HG02885 (cell line): Measurements from ENCODE around the gene DNLZ.
"Not testable (repeated sequence)": the region's sequence is repeated elsewhere in the genome, so short reads cannot be mapped to it uniquely, and the experiment has no call there.

Experiments used
- ATAC-seq: cut with Tn5 transposase; IDR thresholded peaks from one replicate; pipeline ENCODE4 v1.9.1; 2021; ENCODE audit warnings: mild to moderate bottlenecking; ENCODE audit not compliant: unreplicated experiment, poor library complexity

Gene DNLZ

DNA sequence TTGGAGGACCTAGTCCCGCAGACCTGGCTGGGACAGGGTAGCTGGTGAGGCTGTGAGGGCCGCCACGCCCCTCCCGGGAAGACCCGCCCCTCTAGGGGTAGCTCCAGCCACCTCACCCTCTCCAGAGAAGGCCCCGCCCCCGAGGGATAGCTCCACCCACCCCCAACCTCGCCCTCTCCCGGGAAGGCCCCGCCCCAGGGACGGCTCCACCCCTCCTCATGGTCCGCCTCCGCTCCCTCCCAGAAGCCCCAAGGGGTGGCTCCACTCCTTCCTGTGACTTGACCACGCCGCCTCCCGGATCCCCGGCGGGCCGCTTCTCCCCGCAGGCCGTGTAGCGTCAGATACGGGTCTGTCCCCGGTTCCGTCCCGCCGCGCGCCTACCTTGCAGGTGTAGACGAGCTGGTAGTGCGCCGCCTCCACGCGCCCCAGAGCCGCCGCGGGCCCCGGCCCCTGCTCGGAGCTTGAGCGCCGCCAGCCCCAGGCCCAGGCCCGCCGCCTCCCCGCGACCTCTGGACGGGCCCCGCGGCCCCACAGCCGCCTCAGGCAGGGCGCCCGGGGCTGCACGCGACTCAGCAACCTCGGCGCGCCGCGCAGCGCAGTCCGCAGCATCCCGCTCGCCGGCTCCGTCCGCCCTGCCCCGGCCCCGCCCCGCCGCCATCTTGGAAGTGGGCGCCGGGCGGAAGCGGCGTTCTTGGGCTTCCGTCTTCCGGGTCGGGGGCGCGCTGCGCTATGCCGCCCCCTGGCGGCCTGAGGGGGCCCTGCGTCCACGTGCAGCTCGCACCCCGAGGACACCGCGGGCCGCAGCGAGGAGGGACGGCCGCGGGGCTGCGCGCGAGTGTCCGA is at the start of gene DNLZ:
Gene DNLZ (minus strand): TSS at position 639 of the 843 bp plus-strand sequence. CDS start 30 bp downstream, at position 609.
- ATAC-seq, result peak; percentile 82

- ATAC-seq, result no peak
Measured at GRCh38 chr9:136412962-136413361, 49.4 kb upstream of the DNLZ start.

DNA sequence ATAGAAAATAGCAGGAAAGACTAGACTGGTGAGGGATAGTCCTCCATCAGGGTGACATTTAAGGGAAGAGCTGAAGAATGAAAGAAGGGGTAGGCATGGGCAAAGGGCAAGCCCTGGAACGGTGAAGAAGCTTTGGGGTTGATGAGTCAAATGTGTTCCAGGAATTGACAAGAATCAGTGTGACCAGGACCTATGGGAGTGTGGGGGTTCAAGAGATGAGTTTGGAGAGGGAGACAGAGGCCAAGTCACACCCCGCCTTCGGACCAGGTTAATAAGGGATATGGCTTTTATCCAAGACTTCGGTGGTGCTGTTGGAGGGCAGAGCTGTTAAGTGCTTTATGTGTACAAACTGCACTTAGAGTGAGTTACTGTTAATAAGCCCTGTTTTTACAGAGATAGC is 47.8 kb upstream of the DNLZ start:
- ATAC-seq, result no peak

GRCh38 chr9:136410500-136411287 is 47.1 kb upstream of the DNLZ start, which contains the start of the genes ENTR1 and PMPCA:
Gene ENTR1, minus strand, starts transcription at chr9:136410614. Its CDS starts 217 bp downstream, at chr9:136410397.
Gene PMPCA, plus strand, starts transcription at chr9:136410658. Its CDS starts 11 bp downstream, at chr9:136410669.
- ATAC-seq, result peak; percentile 90

DNA sequence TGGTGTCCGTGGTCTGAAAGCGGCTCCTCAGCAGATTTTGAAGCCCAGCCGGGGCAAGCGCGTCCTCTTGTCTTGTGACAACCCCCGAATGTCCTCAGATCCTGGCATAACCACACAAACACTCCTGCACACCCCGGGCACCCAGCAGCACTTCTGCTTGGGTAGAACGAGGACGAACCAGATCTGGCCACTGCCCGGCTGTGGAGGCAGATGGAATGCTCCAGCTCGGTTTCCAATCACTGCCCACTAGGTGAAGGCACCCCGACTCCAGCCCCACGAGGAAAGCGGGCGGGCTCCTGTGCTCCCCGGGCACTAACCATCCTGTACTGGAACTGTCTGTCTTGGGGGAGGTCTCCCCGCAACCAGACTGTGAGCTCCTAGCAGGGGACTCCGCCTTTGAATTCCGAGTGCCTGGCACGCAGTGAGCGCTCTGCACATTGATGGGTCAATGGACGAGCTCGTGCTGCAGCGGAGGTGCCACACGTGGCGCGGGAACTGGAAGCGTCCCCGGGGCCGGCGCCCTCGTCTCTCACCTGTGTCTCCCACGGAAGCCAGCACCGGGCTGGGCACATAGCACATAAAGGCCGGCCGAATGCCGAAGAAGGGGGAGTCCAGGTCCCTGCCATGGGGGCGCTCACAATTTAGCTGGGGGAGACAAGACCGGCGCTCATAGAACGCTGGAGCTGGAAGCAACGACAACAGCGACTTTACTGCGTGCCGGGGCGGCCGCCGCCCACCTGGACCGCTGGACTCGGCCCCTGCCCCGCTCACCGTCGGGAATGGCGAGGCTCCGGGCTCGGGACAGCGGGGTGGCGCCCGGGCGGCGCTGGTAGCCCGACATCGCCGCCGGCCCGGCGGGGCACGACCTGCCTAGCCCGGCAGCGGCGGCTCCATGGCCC is 46.3 kb upstream of the DNLZ start:
- ATAC-seq, result peak; percentile 29

DNA sequence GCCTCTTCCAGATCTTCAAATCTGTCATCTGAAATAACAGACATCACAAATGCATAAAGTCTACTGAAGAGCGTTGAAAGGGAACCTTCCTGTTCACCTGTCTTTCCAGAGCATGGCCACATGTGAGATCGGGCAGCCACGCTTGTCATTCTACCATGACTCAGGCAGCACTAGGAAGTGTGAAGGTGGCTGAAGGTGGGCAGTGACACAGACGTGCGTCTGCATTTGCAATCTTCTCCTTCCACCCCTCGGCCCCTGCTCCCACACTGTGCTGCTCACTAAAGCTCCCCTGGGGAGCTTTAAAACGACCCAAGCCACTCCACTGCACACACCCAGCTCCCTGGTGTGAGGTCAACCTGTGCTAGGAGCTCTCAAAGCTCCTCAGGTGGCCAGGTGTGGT is 44.4 kb upstream of the DNLZ start:
- no peak for ATAC-seq

DNA sequence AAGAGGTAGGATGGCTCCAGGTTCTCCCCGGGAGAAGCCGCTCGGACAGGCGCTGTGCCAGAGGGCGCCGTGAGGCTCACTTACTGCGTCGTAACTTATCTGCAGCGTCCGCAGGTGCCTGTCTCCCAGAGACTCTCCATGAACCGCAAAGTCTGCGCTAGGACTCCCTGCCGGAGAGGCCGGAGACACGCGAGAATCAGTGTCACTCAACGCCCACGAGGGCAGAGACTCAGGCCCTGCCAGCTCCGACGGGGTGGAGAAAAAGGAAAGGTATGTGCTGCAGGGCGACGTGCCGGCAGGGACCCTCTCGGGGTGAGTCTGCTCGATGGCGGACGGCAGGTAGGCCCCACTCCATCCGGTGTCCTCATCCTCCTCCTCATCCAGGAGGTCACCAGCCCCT is 43.5 kb upstream of the DNLZ start:
- ATAC-seq, result not testable (repeated sequence)

DNA sequence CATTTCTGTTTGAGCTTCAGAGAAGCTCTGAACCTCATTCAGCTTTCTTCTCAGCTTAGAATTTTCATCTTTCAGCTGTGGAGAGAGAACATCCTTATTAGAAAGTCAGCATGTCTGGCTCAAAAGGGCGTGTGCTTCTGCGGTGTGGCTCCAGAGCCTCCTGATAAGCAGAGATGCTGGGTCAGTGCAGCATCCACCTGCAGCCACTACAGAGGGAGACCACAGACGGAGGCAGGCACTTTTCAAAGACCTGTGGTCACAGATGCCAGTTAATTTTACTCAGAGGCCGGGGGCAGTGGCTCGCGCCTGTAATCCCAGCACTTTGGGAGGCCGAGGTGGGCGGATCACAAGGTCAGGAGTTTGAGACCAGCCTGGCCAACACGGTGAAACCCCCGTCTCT is 42.4 kb upstream of the DNLZ start:
- not testable (repeated sequence) for ATAC-seq

GRCh38 chr9:136405481-136405880 is 41.9 kb upstream of the DNLZ start:
- ATAC-seq, result no peak

- ATAC-seq, result no peak
Measured at GRCh38 chr9:136404801-136405136, 41.2 kb upstream of the DNLZ start.

GRCh38 chr9:136403915-136404800 is 40.6 kb upstream of the DNLZ start:
- no peak for ATAC-seq

DNA sequence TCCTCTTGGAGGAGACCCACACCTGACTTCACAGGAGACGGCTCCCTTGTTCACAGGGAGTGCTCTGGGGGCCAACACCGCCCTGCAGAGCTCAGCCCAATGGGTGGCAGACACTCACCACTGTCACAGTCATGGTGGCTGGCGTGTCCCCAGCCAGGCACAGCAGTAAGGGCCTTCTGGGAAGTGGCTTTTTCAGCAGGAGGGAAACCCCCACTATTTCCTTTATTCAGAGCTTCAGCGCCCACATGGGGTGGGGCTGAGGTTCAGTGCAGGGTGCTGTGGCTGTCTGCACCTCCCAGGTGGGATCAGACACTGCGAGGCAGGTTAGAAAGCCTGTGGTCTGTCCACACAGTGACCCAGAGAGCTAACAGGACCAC is 40.0 kb upstream of the DNLZ start:
- ATAC-seq, result no peak

GRCh38 chr9:136402067-136402466 is 38.5 kb upstream of the DNLZ start:
- no peak for ATAC-seq

GRCh38 chr9:136401173-136401922 is 37.8 kb upstream of the DNLZ start:
- ATAC-seq, result no peak

DNA sequence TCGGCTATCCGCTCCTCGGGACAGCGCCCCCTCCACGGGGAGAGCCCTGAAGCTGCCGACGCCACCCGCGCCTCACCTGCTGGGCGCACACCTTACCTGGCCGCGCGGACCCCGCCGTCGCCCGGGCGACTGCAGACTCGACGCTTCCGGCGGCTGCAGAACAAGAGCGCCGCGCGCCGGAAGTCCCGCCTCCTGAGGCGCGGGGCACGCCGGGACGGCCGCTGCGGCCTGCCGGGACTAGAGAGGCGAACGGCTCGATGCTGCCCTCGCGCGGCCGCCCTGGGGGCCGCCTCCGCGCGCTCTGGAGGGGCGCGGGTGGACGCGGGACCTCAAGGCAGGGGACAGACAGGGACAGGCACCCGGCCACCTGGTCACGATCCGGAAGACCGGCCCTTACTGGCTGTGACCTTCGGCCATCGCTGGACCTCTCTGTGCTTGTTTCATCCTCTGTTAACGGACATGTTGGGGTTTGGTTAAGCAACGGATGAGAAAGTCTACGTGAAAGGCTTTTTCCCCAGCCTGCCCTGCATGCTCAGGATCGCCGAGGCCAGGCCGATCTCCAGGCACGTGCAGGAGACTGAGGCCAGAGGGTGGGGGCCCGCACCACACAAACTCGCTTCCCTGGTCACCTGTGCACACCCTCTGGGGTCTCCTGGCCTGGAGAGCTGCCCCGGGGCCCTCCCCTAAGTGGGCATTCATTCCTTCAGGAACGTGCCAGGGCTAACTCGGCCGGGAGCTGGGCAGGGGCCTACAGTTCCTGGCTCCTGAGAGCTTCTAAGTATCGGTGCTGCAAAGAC is 36.7 kb upstream of the DNLZ start, which contains the start of gene SNAPC4:
Gene SNAPC4 (minus strand): TSS at position 133 of the 797 bp plus-strand sequence. CDS start 1,742 bp downstream, outside the sequence.
- peak; percentile 76 for ATAC-seq

DNA sequence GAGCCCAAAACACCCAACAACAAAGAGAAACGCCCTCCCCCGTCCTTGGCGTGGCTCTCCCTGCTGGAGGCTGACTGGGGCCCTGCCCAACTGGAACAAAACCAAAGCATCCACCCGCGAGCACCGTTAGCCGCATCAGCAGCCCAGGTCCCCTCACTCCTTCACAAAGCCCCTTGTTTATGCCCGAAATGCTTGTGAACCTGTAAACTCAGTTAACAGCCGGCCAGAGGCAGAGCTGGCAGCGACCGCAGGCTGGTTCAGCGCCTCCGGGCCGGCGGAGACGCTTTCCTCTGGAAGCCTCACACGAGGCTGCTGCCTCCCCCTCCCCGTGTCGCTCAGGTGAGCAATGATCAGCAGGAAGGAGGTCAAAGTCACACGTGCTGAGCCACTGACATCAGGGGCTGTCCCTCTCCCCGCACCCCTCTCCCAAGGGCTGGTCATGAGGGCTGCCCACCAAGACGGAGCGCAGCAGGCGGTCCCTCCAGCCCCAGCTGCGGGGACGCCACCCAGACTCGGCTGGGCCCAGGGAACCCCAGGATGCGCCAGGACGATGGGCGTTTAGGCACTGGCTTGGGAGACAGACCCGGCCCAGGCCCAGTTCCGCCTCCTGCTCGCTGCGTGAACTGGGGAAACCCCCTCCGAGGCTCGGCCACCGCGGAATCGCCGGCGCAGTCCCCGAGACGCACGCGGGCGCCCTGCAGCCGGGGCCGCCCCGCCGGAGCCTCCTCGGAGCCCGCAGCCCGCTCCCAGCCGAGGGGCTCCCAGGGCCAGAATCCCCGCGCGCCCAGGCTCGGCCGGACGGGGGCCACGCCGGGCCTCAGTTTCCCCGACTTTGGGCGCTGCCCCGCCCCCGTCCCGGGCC is 35.9 kb upstream of the DNLZ start:
- peak; percentile 27 for ATAC-seq

GRCh38 chr9:136398286-136398685 is 34.7 kb upstream of the DNLZ start:
- ATAC-seq, result no peak
